Keratinocyte (primary cell): Measurements from ENCODE around the gene YWHAE. TPM values are rescaled to one million over a fixed set of nuclear protein-coding genes. Genes with fewer than 3 reads are reported as not detected.

Experiments used
- DNase-seq: peaks from one replicate; pipeline ENCODE4 v3.0.0-alpha.2; 2011; ENCODE audit warnings: low read depth, missing footprints, low spot score
- FAIRE-seq: peaks from 2 replicates; lab custom pipeline; 2011; peaks lifted over from hg19 to GRCh38; lab: Jason Lieb, UNC
- H2AFZ ChIP-seq: 2 replicates; pipeline ENCODE4 v1.6.0; 2012; ENCODE audit warnings: low read length, control low read depth, inconsistent platforms; ENCODE audit not compliant: control insufficient read depth
- H3K27ac ChIP-seq: 2 replicates; pipeline ENCODE4 v1.5.1; 2011; ENCODE audit warnings: low read length; ENCODE audit not compliant: control insufficient read depth, insufficient read depth
- H3K27me3 ChIP-seq: 3 replicates; pipeline ENCODE4 v1.6.0; 2011; ENCODE audit warnings: low read length; ENCODE audit not compliant: control insufficient read depth, insufficient read depth; ENCODE audit errors: extremely low read depth
- H3K36me3 ChIP-seq, 2 experiments: 2 replicates in 1 of 2; 3 replicates in 1 of 2; pipeline ENCODE4 v1.5.1; 2011; ENCODE audit warnings: low read length in 2 of 2, mild to moderate bottlenecking in 1 of 2; ENCODE audit not compliant: control insufficient read depth in 2 of 2, insufficient read depth in 2 of 2; ENCODE audit errors: extremely low read depth in 1 of 2
- H3K4me1 ChIP-seq: 3 replicates; pipeline ENCODE4 v1.5.1; 2011; ENCODE audit warnings: low read length; ENCODE audit not compliant: control insufficient read depth, insufficient read depth; ENCODE audit errors: extremely low read depth
- H3K4me2 ChIP-seq: 3 replicates; pipeline ENCODE4 v1.6.0; 2011; ENCODE audit warnings: low read depth, low read length; ENCODE audit not compliant: control insufficient read depth, insufficient read depth; ENCODE audit errors: extremely low read depth
- H3K4me3 ChIP-seq, 3 experiments: fragments of 200-600 bp in 1 of 3; sonication (generic) in 1 of 3; 2 replicates in 2 of 3; 3 replicates in 1 of 3; pipeline ENCODE4 v1.5.1; 2011 to 2016; ENCODE audit warnings: low read length in 3 of 3, mild to moderate bottlenecking in 3 of 3, control low read depth in 2 of 3, inconsistent platforms in 1 of 3, low read depth in 1 of 3, mixed read lengths in 1 of 3, mixed run types in 1 of 3, moderate library complexity in 1 of 3; ENCODE audit not compliant: control insufficient read depth in 2 of 3, insufficient read depth in 2 of 3; ENCODE audit errors: extremely low read depth in 1 of 3
- H3K79me2 ChIP-seq: 2 replicates; pipeline ENCODE4 v1.6.0; 2012; ENCODE audit warnings: low read length; ENCODE audit not compliant: control insufficient read depth, insufficient read depth
- H3K9ac ChIP-seq: 3 replicates; pipeline ENCODE4 v1.6.0; 2011; ENCODE audit warnings: low read length; ENCODE audit not compliant: control insufficient read depth, insufficient read depth; ENCODE audit errors: extremely low read depth
- H3K9me1 ChIP-seq: 3 replicates; pipeline ENCODE4 v1.6.0; 2011; ENCODE audit warnings: low read length; ENCODE audit not compliant: control insufficient read depth, insufficient read depth; ENCODE audit errors: extremely low read depth
- H3K9me3 ChIP-seq: 2 replicates; pipeline ENCODE4 v1.5.1; 2012; ENCODE audit warnings: low read depth, low read length; ENCODE audit not compliant: control insufficient read depth
- H4K20me1 ChIP-seq: 3 replicates; pipeline ENCODE4 v1.6.0; 2011; ENCODE audit warnings: low read length; ENCODE audit not compliant: control insufficient read depth, insufficient read depth; ENCODE audit errors: extremely low read depth
- EZH2 ChIP-seq: IDR thresholded peaks from one replicate; pipeline ENCODE4 v1.6.1; 2012; ENCODE audit warnings: inconsistent platforms, mild to moderate bottlenecking, low read length, moderate library complexity
- dilution Hi-C: fragments of 300-500 bp; cut with MboI; formaldehyde crosslinking; loops from one replicate; pipeline ENCODE4 v1.7.0; 2020; ENCODE audit warnings: low sequenced_read_pairs; ENCODE audit not compliant: extremely low pct_ligation_motif_present
- polyA plus RNA-seq, 5 experiments: library from polyadenylated mRNA; depleted of rRNA in 3 of 5; stranded (reverse) in 3 of 5; stranded (forward) in 1 of 5; unstranded in 1 of 5; fragments of >200 nt; gene quantifications; 1 replicate in 1 of 5; 2 replicates in 3 of 5; 3 replicates in 1 of 5; pipeline versions ENCODE4 v1.2.1 to v1.2.3, GENCODE V29; 2011 to 2012; ENCODE audit warnings: missing spikeins in 2 of 5, low read depth in 1 of 5, low replicate concordance in 1 of 5
- TF ChIP-seq, protein P1 (sequence below), 3 experiments: IDR thresholded peaks in 1 of 3; conservative IDR thresholded peaks in 1 of 3; optimal IDR thresholded peaks in 1 of 3; 2 replicates in 2 of 3; 3 replicates in 1 of 3; pipeline versions ENCODE3 to v1.5.1; 2011; ENCODE audit warnings: low read length in 3 of 3, mild to moderate bottlenecking in 3 of 3, moderate library complexity in 2 of 3, control low read depth in 1 of 3, inconsistent platforms in 1 of 3; ENCODE audit not compliant: insufficient read depth in 2 of 3; ENCODE audit errors: extremely low read depth in 1 of 3

Gene YWHAE
- polyA plus RNA-seq, 1 donor (not counting 4 experiments of a cell fraction or from before 2014, with no cell fraction given) = 739 TPM

DNA sequence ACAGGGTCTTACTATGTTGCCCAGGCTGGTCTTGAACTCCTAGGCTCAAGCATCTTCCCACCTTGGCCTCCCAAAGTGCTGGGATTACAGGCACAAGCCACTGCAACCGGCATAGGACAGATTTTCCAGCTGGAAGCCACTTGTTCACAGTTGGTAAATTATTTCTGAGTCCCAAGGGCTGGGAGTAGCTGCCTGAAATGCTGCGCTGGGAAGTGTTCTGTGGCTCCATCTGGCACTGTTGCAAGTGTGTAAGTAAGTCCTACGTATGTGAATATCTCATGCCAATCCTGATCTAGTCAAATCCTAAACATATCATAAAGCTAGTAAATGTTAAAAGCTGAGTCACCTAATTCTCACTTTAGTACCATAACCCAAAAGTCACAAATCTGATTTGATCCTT is 48.1 kb downstream of the YWHAE start:
- FAIRE-seq (no peak), DNase-seq (no peak)
- H3K4me1 ChIP-seq = peaks cover 6% of the 10 kb centered on the region
- H3K4me3 ChIP-seq = no peak overlapping the region
- no peak overlapping the region for H3K27ac ChIP-seq
- no peak for TF ChIP-seq EZH2
- TF ChIP-seq, protein P1, sequence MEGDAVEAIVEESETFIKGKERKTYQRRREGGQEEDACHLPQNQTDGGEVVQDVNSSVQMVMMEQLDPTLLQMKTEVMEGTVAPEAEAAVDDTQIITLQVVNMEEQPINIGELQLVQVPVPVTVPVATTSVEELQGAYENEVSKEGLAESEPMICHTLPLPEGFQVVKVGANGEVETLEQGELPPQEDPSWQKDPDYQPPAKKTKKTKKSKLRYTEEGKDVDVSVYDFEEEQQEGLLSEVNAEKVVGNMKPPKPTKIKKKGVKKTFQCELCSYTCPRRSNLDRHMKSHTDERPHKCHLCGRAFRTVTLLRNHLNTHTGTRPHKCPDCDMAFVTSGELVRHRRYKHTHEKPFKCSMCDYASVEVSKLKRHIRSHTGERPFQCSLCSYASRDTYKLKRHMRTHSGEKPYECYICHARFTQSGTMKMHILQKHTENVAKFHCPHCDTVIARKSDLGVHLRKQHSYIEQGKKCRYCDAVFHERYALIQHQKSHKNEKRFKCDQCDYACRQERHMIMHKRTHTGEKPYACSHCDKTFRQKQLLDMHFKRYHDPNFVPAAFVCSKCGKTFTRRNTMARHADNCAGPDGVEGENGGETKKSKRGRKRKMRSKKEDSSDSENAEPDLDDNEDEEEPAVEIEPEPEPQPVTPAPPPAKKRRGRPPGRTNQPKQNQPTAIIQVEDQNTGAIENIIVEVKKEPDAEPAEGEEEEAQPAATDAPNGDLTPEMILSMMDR (optimal IDR thresholded peaks at IDR 0.05 in 1 of 3, IDR thresholded peaks at IDR 0.05 in 1 of 3, conservative IDR thresholded peaks at IDR 0.05 in 1 of 3; ENCODE audit: extremely low read depth in 1 of 3, insufficient read depth in 2 of 3, low read length in 3 of 3) = no peak
- H3K9ac ChIP-seq = no peak overlapping the region
- peaks cover 88% of the 10 kb centered on the region for H3K79me2 ChIP-seq
- no peaks in the 10 kb centered on the region for H3K9me3 ChIP-seq
- dilution Hi-C loops = no loop called here
- H2AFZ ChIP-seq = no peak overlapping the region
- no peaks in the 10 kb centered on the region for H3K27me3 ChIP-seq
- no peak overlapping the region for H3K4me2 ChIP-seq
- H3K36me3 ChIP-seq = peaks cover 23 to 36% of the 10 kb centered on the region in 2 experiments
- peaks cover 25% of the 10 kb centered on the region for H4K20me1 ChIP-seq
- no peaks in the 10 kb centered on the region for H3K9me1 ChIP-seq

DNA sequence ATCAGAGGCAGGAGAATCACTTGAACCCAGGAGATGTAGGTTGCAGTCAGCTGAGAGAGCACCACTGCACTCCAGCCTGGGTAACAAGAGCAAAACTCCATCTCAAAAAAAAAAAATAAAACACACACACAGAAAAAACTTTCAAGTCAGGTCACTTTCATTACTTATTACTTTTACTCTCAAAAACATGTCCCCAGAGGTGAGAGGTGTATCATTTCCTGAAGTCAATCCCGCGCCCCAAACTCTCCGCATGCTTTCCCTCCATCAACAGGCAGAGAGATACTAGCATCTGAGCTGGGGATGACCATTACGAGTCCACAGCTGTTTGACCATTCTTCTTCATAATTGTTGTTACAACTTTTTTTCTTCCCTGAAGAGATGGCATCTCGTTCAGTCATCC is 48.7 kb downstream of the YWHAE start:
- Histone ChIP-seq H3K79me2 (peaks cover 90% of the 10 kb centered on the region), H2AFZ (no peak overlapping the region), H3K4me1 (peaks cover 6% of the 10 kb centered on the region), H3K9me3 (no peaks in the 10 kb centered on the region), H3K36me3 (peaks cover 23 to 32% of the 10 kb centered on the region in 2 experiments), H3K27me3 (no peaks in the 10 kb centered on the region), H4K20me1 (peaks cover 28% of the 10 kb centered on the region), H3K4me2 (no peak overlapping the region), H3K27ac (no peak overlapping the region), H3K4me3 (no peak overlapping the region), H3K9me1 (no peaks in the 10 kb centered on the region), H3K9ac (no peak overlapping the region)
- no peak for DNase-seq
- dilution Hi-C loops = no loop called here
- FAIRE-seq = no peak
- TF ChIP-seq EZH2 = no peak
- TF ChIP-seq, protein P1 (optimal IDR thresholded peaks at IDR 0.05 in 1 of 3, IDR thresholded peaks at IDR 0.05 in 1 of 3, conservative IDR thresholded peaks at IDR 0.05 in 1 of 3; ENCODE audit: extremely low read depth in 1 of 3, insufficient read depth in 2 of 3, low read length in 3 of 3) = no peak
